ENCODE results near the gene CD96.
"Not testable (repeated sequence)": the region's sequence is repeated elsewhere in the genome, so short reads cannot be mapped to it uniquely, and the experiment has no call there.

CD96 gene, protein sequence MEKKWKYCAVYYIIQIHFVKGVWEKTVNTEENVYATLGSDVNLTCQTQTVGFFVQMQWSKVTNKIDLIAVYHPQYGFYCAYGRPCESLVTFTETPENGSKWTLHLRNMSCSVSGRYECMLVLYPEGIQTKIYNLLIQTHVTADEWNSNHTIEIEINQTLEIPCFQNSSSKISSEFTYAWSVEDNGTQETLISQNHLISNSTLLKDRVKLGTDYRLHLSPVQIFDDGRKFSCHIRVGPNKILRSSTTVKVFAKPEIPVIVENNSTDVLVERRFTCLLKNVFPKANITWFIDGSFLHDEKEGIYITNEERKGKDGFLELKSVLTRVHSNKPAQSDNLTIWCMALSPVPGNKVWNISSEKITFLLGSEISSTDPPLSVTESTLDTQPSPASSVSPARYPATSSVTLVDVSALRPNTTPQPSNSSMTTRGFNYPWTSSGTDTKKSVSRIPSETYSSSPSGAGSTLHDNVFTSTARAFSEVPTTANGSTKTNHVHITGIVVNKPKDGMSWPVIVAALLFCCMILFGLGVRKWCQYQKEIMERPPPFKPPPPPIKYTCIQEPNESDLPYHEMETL

DNA sequence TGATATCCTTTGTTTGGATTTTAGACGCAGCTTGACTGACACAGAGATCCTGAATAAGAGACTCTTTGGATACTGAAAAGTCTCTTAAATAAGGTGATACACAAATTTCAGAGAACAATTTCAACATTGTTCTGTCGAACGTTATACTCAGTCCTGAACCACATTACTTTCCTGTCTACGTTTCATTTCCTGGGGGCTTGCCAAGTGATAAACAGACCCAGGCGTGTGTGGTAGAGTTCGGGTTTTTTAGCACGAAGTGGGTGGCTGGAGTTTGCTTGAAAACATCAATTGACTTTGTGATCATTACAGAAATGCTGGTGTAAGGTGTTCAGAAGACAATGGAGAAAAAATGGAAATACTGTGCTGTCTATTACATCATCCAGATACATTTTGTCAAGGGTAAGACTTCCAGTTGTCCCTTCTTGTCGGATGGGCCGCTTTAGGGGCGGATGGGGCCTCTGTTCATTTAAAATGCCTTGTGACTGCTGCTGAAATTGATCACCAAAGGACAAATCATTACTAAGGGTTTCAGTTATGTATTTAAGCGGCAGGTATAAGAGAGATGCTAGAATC, at the start of gene CD96:
TSS of gene CD96 (plus strand) at position 287 of the 573 bp plus-strand sequence. CDS start at position 339, 52 bp downstream.
- DNase-seq (ENCODE audit: low spot score): no peak

DNA sequence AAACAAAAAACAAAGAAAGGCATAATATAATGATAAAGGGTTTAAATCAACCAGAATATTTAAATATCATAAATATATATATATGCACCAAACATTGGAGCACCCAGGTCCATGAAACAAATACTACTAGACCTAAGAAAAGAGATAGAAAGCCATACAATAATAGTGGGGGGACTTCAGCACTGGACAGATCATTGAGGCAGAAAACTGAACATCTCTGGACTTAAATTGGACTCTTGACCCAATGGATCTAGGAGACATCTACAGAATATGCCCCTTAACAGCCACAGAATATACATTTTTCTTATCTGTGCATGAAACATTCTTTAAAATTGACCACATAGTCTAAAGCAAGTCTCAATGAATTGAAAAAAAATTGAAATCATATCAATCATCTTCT, 48.7 kb upstream of the CD96 start:
- no peak for DNase-seq (ENCODE audit: low spot score)

DNA sequence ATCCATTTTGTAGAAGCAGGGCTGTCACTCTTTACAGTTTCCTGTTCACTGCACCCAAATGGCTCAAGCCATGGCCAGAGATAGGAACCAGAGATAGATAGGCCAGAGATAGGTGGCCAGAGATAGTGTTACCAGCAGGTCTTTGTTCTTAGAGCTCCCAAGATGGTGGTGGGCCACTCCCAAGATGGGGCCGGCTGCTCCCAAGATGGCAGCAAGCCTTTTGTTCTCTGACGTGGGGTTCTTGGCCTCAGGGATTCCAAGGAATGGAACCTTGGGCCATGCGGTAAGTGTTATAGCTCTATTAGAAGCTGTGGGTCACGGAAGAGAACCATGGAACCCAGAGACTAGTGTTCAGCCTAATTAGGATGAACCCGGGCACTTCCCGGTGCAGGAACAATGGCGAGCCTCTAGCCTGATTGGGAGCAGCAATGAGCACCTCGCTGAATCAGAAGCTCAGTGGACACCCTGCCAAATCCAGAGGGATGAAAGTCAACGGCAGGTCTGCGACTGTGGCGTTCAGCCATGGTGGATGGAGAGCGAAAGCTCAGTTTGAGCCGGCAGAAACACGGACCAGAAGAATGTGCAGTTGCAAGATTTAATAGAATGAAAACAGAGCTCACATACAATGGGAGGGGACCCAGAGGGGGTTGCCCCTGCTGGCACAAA, 45.0 kb upstream of the CD96 start:
- no peak for DNase-seq (ENCODE audit: low spot score)

DNA sequence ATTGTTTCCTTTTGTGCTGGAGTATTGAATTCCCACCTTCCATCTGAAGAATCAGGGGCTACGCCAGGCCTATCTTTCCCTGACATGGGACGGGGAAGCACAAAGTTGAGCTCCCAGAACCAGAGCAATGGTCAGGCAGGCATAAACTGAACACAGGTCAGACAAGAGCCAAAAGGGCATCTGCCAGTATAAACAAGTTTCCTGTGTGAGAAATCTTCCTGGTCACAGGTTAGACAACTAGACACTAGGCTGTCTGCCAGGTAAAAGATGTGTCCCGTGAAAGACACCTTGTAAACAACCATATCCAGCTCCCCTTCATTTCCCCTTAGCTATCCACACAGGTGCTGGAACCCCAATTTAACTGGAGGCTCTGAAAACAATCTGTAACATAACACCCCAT, 44.0 kb upstream of the CD96 start:
- no peak for DNase-seq (ENCODE audit: low spot score)

DNA sequence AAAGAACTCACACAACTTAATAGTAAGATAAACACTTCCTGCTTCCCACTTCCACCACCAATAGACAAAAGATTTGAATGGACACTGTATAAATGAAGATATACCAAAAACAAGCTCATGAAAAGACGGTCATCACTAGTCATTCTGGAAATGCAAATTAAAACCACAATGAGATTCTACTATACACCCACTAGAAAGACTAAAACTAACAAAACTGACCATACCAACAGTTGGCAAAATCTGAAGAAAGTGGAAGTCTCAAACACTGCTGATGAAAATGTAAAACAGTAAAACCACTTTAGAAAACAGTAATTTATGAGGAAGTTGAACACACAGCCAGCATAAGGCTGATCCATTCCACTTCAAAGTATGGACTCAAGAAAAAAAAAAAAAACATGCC, 35.6 kb upstream of the CD96 start:
- DNase-seq (ENCODE audit: low spot score): no peak

DNA sequence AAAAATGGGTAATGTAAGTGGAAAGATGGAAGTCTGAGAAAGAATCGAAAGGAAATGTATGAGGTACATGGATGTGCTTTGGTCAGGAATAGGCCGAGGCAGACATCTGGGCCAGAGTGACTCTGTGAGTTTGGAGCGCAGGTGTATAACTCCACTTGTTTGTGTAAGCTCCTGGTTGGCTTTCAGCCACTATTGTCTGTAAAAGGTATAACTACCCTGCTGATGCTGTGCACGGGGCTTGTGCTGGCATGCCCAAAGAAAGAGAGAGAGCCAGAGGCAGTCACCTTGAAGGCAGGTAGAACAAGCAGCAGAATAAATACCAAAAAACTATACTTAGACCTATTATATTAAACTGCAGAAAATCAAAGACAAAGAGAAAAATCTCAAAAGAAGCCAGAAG, 32.7 kb upstream of the CD96 start:
- no peak for DNase-seq (ENCODE audit: low spot score)

DNA sequence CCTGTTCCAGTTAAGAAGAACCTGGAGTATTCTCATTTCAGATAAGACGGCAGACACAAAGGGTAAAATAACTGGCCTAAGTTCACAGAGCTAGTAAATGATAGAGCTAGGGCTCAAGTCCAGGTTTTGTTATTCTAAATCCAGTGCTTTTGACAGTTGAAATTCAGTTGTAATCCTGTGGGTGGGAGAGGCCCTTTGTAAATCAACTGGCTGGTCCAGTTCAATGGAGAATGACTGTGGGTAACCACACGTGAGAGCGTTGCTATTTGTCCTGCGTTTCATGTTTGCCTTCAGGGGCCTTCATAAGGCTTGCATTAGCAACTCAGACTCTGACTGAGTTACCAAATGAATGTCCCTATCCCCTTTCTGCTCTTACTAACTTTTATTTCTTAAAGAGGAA, 24.2 kb upstream of the CD96 start:
- DNase-seq (ENCODE audit: low spot score): no peak

DNA sequence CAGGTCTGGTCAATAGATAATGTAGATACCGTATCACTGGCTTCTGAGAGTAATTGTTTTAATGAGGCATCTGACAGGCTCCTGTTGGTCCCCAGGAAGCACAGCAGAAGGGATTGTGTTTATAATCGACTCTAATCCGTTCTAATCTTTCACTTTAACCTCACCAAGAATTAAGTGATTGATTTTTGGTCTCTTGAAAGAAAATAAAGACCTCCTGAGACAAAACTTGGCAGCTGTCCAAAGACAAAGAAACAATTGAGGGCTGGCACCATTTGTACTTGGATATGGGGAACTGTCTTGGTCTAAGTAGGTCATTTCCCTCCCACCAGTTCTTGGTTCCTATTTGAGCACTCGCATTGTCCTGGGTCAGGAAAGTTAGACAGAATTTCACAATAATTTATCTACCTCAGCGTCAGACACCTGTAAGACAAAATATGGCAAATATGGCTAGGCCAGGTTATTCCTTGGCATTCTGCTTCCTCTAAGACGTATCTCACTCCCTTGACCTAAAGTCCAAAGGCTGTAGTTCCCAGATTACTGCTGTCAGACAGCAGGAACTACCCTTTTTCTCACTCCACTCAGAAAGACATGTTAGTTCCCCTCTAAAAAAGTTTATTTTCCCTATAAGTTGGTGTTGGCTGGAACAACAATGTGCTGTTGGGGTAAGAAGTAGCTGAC, 22.7 kb upstream of the CD96 start:
- no peak for DNase-seq (ENCODE audit: low spot score)

DNA sequence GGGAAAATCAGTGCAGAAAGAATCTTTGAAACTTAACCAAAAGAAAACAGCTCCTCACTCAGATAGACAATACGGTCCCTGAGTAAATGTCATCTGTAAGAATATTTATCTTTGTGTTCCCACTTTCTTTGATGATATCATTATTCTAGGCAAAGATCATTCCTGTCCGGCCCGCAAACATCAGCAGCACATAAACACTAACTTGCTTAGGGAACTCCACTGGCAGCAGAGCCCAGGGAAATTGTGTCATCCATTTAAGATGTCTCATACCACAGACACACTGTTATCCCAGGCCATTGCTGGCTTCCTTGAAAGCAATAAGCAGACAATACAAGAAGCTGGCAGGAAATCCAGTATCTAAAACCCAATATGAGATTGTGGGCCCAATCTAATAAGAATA, 20.1 kb upstream of the CD96 start:
- no peak for DNase-seq (ENCODE audit: low spot score)

DNA sequence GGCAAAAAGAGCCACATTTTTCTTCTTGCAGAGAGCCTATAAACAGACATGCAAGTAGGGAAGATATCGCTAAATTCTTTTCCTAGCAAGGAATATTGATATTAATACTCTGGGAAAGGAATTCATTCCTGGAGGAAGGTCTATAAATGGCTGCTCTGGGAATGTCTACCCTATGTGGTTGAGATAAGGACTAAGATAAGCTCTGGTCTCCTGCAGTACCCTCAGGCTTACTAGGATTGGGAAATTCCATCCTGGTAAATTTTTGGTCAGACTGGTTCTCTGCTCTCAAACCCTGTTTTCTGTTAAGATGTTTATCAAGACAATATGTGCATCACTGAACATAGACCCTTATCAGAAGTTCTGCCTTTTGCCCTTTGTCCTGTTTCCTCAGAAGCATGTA, 17.5 kb upstream of the CD96 start:
- DNase-seq (ENCODE audit: low spot score): not testable (repeated sequence)

DNA sequence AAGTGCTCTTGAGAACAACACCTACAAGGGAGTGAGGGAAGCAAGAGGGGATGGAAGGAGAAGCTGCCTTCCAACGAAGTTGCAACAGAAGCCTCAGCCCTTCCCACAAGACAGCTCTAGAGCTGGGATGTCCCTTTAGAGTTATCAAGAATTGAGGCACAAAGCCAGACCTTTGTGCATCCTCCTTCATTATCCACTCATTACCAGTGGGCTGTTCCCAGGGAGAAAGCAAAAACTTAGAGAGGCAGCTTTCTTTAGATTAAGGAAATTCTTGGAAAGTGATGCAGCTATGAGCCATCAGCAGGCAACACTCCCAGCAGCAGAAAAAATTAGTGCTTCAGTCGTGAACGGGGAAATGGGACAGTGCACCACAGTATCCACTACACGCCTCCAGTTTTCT, 10.6 kb upstream of the CD96 start:
- no peak for DNase-seq (ENCODE audit: low spot score)

DNA sequence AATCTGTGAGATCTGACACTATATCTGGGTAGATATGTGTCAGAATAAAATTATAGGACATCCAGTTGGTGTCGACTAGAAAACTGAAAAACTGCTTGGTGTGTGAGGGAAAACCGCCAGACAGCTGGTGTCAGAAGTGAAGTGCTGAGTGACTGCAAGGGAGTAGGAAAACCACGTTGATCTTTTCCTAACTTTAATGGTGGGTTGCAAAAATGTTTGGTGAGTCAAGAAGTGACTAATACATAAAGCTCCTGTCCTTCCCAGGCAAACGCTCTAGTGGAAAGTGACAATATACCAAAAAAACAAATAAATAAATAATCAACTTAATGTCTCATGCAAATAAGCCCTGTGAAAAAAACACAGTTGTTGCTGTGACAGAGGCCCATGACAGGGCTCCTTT, 7.3 kb upstream of the CD96 start:
- DNase-seq (ENCODE audit: low spot score): no peak

DNA sequence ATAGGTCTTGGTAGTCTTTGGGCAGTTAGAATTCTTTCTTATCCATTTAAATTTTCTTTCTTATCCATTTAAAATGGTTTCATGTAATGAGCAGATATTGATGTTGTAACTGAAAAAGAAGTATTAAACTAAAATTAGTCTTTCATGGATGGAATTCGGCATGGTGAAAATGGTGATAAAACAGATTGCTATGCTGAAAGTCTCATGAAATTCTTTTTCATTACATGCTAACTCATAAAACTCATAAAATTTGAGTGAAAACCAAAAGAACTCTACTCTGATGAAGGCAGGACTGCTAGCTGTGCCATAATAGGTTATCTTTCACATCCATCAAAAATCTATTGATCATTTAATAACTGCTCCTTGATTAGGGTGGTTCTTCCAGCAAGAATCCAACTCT, 3.9 kb upstream of the CD96 start:
- no peak for DNase-seq (ENCODE audit: low spot score)

DNA sequence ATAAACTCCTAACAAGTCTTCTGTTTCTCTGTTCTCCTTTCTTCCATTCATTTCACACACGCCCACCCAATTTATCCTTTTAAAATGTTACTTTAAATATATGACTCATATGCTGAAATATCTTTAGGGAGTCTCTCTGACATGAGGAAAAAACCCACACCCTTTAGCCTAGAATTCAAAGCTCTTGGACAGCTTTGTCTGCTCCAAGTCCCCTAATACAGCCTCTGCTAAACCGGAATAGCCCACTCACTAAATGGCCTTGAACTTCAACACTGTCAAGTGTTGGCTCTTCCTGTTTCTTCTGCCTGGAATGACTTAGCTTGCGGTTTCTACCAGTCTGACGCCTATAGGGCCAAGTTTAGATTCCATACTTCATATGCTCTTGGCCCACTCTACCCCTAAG, 3.3 kb upstream of the CD96 start:
- DNase-seq (ENCODE audit: low spot score): no peak

DNA sequence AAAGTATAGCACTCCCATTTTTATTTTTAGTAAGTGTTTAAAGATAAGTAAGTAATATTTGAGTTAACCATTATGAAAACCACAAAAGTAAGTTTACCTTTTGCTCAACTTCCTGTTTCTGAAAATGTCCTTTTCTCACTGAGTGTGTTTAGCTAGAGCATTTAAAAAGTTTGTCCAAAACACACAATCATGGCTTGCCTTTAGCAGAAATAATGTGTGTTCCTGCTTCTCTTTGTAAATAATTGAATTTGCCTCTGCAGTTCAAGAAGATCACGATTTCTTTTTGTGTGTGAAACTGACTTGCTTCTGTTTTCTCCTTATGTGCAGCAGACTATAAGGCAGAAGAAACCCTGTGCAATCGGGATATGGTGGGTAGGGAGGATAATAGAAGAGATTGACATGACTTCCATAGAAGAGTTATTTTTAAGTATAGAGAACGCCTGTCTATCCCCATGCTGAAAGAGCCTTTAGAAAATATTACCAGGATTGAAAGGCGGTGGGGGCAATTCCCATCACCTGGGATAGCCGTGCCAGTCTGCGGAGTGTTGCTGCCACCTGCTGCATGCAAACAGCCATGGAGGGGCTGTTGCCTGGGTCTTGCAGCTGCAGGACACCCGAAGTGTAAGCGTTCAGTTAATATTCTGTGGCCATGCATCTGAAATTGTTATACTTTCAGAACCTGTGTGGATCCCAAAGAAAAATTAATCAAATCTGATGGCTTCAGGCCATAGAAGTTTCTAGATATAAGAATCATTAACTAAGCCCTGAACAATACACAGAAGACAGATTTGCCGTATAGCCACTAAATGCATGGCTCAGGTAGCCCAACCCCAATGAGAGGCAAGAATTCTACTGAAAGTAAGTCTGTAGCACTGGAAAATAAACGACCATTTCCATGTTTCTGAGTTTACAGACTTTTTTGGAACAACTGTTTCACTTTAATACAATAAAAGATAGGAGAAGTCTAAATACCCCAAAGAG, 2.4 kb upstream of the CD96 start:
- no peak for DNase-seq (ENCODE audit: low spot score)

DNA sequence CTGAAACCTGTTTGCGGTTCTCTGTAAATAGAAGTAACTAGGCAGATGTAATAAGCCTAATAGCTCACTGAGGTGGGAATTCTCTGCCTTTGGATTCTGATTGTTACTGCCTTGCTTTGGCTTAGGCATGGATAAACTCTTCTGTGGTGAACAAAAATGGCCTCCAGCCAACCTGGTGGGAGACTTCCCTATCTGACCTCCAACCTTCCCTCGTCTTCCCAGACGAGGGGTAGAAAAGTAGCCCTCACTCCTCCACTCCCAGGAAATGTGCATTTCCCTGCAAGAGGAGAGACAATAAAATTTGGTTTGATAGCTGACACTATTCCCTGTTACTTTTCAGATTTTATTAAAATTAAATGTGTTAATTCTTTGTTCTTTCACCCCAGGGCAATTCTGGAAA, 606 bp upstream of the CD96 start:
- DNase-seq (ENCODE audit: low spot score): no peak

DNA sequence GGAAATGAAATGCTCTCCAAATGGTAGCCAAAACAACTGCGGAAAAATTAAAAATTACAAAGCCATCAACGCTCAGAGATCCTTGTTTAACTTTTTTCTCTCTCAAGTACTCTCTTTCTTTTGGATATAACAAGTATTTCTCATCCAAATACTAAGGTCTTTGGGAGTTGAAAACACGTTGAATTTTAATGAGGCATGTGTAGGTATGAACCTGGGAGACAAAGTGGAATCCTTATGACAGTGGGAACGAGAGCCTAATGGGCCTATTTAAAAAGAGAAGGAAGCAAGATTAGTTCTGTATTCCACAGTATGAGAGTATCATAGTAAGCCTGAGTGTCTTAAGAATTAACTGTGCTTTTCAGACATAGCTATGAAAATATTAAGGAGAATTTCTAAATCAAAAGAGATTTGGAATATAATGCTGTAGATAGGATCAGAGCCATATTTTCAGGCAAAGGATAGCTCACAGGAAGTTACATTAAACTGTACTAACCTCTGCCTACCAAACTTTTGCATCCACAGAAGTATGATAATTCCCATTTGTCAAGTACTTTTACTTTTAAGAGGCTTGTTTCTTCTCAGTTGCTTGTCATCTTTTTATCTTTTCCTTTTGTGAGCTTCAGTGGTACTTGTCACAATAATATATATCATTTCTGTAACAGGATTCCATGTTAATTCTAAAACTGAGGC, 759 bp downstream of the CD96 start:
- DNase-seq (ENCODE audit: low spot score): no peak

DNA sequence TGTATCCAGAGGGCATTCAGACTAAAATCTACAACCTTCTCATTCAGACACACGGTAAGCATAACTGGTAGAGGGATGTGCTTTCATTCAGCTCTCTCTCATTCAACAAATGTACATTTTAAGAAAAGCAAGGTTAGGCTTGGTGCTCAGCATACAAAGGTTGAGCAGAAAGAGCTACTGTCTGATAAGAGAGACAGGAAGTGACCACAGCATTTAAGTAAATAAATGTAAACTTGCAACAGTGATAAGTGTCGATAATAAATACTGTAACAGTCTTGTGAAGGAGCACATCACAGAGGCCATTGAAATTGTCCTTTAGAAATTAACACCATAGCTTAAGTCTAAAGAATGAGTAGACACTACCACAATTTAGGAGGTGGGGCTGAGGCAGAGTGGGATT, 3.4 kb downstream of the CD96 start:
- DNase-seq (ENCODE audit: low spot score): no peak

DNA sequence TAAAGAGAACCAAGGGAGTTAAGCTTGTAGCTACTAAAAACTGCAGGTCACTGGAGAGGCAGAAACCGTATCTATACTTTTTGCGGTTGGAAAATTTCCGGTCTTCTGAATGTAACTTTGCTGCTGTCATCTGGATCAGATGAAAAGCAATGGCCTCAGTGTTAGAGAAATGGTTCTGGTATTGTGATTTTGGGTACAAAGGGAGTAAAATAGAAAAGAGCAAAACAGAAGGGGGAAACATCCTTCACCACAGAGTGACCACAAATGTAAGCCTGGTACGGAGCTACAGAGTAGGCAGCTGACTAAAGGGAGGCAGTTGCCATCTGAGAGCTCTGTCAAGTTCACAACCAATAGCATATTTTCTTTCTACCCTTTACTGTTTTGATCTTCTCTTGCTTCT, 5.6 kb downstream of the CD96 start:
- DNase-seq (ENCODE audit: low spot score): no peak

DNA sequence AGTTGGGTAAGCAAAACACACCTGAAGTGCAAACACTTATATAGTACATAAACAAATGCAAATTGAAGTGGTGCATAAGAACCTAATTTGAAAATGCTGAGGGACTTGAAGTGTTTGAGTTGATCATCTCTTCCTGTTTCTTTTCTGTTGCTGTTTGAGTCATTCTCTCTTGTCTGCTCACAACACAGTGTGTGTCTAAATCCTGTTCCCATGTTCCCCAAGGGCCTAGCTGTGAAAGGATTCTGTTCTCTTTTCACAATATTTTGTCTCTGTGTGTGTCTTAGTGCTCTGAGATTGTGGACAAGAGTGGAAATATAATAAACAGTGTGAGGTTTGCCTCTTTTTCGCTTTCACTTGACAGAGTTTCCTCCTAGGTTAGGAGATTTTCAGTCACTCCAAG, 6.1 kb downstream of the CD96 start:
- DNase-seq (ENCODE audit: low spot score): no peak

DNA sequence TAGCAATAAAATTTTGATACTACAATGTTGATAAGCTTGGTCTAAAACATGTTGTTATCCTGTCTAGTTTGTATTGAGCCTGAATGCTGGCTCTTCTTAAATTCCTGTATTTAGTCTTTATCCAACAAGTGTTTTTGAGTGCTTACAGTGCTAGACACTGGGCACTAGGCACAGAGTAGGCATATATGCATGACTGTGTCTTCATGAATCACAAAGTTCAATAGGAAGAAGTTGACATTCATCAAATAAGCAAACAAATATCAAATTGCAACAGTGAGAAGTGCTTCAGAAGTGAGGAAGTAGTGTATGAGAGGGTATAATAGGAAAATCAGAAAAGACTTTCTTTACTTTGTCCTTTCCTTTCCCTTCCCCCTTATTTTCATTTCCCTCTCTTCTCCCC, 6.8 kb downstream of the CD96 start:
- DNase-seq (ENCODE audit: low spot score): no peak
